SKM-1 treated with dmso at 0.1 percent for 144 hours (cell line): Measurements from ENCODE around the gene ECHDC3.

Experiments
- DNase-seq: peaks from one replicate; lab custom pipeline; 2025; ENCODE audit not compliant: unreplicated experiment; lab: John Stamatoyannopoulos, UW

ECHDC3 gene

DNA sequence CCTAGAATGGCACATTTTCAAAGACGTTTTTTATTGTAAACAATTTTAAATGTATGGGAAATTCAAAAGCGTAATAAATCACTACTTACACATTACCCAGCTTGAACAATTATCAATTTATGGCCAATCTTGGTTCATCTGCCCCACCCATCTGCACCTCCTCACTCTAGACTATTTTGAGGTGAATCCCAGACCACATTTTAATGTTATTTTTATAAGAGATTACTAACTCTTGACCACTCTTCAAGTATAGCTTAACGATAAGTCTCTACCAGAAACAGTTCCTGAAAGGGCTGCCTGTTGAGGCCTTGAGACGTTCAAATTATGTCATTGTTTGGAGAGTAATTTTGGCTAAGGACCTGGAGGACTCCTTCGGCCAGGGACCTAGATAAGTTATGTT, 33.2 kb downstream of the ECHDC3 start:
- DNase-seq, result no peak

DNA sequence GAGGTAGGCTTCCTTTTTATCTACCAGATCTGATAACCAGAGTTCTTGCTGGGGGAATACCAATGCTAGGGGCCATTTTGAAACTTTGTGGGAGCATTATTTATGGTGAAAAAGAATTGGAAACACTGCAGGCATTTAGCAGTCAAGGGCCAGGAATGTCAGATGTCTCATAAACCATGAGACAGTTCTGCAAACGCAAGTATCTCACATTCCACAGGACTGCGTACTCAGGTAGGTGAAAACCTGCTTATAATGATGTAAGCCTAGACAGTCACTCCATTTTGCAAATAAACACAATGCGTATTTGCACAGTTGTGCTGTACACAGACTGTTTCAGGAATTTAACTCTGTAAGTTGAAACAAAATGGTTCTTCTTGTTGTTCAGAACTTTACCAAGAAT, 33.9 kb downstream of the ECHDC3 start:
- DNase-seq, result no peak

DNA sequence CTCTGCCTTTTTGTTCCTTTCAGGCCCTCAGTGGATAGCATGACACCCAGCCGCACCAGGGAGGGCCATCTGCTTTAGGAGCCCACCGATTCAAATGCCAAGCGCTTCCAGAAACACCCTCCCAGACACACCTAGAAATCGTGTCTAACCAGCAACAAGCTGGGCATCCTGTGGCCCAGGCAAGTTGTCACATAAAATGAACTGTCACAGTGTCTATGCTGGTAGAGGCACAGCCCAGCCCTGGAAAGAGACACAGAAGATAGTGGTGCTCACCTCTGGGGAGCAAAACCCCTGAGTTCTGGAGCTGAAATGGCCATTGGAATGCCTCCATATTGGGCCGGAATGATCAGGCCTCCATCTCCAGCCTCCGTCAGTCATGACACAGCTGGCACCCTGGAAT, 38.9 kb downstream of the ECHDC3 start:
- DNase-seq, result no peak

DNA sequence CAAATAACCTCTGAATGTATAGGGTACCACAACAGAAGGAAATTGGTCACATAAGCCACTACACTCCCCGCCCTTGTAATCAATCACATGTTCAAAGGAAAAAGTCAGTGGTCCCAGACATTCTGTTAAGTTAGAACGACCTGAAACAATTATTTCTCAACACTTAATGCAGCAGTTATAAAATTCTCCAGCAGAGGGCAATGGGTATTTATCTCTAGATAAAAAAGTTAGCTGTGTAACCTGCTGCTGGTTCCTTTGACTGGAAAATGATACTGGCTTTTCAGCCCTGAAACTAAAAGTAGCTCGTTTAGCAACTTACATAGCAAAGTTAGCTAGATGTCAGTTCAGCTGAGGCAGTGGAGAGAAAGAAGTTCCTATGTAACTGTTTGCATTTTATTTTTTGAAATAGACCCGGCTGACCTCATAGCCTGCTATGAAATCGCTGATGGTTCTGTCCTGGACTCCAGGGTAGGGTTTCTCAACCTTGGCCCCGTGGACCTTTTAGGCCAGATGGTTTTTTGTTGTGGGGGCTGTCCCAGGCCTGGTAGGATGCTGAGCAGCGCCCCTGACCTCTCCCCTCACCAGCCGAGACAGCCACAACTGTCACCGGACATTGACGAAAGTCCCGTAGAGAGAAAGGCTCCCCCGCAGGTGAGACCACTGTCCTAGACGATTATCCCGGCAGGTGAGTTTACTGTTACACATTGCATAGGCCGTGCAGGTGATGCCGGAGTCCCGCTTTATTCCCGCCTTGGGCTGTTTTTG, 40.8 kb downstream of the ECHDC3 start:
- DNase-seq, result peak; percentile 34

DNA sequence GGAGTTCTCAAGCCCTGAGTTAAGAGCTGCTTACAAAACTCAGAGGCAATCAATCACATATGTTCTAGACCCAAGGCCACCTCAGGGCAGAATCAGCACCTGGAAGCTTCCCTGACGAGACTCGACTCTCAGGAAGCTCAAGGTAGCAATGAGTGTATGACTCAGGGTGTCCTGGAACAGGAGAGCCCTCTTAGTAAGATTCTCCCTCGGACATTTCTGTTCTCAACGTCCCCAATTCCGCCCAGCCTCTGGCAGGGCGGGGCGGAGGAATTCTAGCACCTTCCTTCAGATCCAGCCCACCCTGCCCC, 41.3 kb downstream of the ECHDC3 start:
- DNase-seq, result no peak

DNA sequence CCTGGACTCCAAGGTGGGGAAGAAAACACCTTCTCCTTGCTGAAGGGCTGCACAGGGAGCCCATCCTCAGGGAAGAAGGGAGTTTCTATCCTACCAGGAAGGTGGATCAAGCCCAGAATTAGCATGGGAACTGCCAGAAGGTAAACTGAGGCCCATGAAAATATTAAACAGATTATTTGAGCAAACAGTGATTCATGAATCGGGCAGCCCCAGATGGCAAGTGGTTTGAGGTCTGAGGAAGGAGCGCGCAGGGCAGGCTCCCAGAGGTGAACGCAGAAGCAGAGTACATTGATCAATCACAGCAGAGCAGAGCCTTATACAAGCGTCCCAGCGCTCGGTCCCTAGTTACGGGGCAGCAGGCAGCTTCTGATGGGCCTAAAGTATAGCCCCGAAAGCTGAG, 45.2 kb downstream of the ECHDC3 start:
- DNase-seq, result no peak

DNA sequence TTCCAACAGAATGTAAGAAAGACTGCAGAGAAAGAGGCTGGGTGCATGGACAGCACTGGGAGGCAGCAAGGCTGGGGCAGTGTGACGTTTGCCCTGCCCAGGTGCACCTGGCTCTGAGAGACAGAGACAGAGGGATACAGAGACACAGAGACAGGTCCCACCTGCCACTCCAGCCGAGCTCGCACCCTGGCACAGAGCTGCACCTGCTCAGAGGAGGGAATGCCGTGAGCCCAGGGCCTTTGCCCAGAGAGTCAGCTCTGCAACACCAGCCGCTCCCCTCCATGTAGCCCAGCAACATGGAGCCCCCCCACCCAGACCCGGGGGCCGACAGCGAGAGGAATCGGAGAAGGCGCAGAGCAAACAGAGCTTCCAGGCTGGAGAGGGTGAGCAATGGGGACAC, 45.7 kb downstream of the ECHDC3 start:
- no peak for DNase-seq

DNA sequence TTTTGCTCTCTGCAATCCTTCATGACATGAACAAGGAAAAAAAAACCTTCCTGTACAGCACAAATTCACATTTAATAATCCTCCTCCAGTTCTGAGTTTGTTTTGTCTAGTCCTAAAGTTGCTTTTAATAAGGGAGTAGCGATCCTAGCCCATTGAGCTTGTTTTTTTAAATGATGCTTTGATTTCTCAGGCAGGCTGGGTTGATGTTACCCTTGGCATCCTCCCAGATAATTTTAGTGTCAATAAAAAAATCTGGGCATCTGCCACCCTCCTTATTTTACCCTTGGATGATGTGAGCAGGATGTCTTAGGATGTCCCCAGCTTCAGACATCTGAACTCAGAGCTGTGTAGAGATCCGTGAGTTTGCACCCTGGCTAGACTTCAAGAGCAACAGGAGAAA, 47.1 kb downstream of the ECHDC3 start:
- DNase-seq, result no peak

DNA sequence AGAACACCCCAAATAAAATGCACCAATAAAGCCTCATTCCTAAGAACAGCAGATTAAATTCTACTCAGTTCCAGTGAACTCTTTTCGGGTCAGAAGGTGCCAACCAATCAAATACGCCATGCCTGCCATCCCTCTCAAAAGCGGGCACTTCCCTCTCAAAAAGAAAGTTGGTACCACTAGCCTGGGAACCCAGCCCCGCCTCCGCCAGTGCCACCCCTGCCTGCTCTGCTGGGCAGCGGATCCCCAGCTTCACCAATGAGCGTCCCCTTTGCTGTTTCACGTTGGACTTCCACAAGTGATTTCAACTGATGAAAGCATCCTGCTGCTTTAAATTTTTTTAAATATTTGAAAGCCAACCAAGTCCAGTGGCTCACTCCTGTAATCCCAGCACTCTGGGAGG, 47.8 kb downstream of the ECHDC3 start:
- DNase-seq, result no peak

DNA sequence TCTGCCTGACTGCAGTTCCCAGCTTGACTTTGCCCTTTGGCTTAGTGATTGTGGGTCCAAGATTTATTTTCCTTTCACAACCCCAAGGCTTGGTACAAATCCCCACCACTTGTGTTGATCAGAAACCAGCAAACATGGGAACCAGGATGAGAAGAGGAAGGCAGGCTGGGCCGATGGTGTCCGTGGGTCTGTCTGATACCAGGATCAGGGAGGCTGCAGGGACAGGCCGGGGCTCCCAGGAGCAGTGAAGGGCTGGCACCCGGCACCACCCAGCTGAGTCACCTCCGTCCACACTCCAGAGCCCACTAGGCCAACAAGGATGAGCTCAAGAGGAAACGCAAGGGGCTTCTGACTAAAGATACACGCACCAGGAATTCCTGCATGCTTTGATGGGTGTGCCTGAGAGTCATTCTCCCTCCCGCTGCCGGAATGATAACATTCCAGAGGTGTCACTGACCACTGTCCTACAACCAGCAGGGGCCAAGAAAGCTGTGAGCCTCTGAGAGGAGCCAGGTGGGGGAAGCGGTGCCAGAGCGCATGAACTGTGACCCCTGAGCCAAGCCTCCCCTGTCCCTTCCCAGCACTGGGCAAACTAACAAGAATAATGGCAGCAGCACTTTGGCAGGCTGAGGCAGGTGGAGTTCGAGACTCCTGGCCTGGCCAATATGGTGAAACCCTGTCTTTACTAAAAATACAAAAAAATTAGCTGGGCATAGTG, 51.7 kb downstream of the ECHDC3 start:
- no peak for DNase-seq

DNA sequence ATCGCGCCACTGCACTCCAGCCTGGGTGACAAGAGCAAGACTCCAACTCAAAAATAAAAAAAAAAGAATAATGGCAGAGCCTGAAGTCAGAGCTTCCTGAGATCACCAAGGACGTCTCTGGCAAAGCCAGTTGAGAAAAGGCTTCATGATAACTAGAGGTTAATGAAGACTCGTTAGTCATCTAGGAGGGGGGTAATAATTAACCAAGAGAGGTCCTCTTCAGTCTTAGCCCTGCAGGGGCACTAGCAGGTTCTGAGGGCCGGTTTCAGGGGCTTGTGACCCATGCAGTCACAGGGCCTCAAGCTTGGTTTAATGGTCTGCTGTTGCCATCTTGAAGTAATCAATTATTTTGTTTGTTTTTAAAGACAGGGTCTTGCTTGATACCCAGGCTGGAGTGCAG, 52.4 kb downstream of the ECHDC3 start:
- no peak for DNase-seq

DNA sequence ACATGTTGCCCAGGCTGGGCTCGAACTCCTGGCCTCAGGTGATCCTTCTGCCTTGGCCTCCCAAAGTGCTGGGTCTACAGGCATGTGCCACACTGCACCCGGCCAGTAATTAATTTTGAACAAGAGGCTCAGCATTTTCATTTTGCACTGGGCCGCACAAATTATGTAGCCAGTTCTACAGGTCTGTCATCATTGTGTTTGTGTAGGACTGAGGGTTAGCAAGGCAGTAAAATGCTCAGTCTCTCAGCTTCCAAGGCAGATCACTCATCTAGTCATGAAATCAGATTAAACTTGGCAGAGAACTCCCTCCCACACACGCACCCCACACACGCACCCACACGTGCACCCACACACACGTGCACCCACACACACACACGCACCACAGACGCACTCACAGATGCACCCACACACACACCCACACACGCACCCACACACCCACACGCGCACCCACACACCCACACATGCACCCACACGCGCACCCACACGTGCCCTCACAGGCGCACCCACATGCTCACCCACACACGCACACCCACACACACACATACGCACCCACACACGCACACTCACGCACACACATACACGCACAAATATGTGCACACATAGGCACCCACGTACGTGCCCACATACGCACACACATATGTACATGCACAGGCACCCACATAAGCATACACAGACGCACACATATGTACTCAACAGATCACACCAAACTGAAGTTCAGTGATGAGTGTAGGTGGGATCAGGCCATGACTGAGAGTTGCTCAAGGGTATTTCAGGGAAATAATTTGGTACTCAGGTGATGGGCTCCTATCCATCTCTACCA, 53.1 kb downstream of the ECHDC3 start:
- DNase-seq, result no peak

DNA sequence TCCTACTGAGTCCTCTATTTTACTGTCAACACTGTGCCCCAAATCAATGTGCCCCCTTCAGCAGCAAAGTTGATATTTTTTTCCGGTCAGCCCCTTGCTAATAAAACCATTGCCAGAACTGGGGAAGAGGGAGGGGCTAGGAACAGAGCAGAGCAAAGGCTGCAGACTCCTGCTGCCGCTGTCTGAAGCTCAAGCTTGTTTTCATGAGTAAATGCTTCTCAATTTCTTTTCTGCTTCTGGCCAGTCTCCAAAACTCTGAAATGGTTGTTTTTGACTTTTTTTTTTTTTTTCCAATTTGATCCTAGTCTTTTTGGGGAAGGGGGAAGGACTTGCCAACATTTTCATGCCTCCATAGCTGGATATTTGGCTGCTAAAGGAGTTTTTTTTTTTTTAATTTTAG, 54.3 kb downstream of the ECHDC3 start:
- no peak for DNase-seq

DNA sequence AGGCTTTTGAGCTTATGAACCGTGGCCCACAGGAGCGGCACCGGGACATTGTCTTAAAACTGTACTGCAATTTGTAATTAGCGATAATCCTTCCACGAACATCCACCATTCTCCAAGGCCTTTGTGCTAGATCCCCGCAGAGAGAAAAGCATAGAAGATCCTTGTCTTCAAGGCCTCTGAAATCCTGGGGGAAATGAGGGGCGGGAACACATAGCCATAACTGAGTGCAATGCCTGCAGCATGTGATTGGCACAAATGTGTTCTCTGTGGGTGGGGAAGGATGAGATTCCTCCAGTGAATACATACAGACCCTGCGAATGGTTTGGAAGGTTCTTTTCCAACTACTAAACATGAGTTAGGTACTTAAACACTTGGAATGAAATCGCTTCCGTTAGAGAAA, 55.1 kb downstream of the ECHDC3 start:
- DNase-seq, result no peak

DNA sequence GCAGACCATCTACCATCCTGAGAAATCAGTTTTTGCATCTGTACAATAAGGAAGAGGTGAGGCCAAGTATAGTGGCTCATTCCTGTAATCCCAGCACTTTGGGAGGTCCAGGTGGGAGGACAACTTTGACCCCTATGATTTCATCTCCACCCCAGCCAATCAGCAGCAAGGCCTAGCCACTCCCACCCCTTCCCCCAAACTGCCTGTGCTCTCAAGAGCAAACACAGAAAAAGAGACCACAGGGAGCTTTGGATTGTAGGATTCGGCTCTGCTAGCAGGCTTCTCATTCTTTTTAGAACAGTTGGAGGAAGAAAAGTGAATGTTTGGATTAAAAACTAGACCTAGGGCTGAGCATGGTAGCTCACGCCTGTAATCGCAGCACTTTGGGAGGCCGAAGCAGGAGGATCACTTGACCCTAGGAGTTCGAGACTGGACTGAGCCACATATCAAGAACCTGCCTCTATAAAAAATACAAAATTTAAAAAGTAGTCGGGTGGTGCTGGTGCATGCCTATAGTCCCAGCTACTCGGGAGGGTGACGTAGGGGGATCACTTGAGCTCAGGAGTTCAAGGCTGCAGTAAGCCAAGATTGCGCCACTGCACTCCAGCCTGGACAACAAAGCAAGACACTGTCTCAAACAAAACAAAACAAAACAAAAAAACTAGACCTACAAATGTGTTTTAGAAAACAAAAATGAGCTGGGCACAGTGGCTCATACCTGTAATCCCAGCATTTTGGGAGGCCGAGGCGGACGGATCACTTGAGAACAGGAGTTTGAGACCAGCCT, 55.9 kb downstream of the ECHDC3 start:
- no peak for DNase-seq

DNA sequence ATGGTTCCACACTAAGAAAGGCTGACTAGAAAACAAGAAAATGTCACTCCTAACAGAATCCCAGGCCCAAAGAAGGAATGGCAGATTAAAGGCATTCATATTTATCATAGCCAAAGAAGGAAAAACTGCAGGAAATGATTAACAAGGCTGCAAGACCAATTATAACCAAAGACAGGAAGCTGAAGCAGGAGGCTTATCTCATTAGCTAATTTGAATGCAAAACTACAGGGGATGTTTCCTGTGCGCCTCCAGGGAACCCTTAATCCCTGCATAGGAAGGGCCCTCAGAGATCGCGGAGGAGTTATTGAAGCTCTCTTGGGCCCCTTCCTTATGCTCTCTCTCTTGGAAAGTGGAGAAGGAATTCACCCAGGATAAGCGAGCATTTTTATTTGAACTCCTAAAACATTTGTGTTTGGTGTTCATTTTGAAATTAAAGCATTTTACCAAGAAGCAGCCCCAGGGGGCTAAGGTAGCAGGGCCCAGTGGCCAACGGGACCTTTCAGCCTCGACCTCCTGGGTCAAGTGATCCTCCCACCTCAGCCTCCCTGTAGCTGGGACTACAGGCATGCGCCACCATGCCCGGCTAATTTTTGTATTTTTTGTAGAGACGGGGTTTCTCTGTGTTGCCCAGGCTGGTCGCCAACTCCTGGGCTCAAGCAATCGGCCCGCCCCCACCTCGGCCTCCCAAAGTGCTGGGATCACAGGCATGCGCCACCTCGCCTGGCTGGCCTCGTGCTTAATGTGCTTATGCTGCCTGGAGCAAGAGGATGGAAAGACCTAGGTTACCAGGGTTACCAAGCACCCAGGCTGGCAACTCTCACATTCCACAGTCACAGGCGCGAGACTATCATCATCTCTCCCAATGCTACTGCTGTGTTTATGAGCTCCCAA, 56.9 kb downstream of the ECHDC3 start:
- no peak for DNase-seq

DNA sequence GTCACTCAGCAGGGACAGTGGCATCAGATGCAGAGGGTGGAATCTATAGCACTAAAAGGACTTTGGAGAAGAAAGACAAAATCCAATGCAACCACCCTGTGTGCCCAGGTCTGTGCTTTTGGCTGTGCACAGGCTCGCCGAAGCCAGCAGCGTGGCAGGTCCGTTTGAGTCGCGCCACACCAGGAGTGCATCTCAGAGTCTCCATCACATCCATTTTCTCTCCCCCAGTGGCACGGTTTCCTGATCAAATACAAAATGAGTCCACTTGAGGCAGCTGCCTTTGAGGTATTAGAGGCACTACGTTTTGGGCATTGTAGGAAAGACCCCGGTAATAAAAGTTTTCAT, 57.5 kb downstream of the ECHDC3 start:
- DNase-seq, result no peak

DNA sequence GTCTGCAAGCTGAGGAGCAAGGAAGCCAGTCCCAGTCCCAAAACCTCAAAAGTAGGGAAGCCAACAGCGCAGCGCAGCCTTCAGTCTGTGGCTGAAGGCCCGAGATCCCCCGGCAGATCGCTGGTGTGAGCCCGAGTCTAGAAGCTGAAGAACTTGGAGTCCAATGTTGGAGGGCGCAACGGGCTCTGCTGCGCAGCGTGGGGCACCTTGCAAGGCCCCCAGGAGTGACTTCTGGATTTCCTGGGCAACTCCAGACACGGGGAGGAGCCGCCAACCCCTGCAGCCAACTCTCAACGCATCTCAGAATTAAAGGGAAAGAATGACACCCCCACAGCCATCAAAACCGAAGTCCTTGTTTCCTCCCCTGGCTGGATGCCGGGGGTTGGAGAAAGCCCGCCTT, 62.2 kb downstream of the ECHDC3 start:
- no peak for DNase-seq

DNA sequence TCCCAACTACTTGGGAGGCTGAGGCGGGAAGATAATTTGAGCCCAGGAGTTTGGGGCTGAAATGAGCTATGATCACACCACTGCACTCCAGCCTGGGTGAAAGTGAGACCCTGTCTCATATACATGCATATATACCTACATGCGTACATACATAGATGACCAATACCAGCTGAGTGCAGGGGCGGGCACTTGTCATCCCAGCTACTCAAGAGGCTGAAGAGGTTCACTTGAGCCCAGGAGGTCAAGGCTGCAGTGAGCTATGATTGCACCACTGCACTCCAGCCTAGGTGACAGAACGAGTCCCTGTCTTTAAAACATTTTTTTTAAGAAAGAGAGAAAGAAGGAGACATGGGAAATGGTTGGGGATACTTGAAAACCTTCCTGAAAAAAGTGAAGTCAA, 63.6 kb downstream of the ECHDC3 start:
- DNase-seq, result no peak

DNA sequence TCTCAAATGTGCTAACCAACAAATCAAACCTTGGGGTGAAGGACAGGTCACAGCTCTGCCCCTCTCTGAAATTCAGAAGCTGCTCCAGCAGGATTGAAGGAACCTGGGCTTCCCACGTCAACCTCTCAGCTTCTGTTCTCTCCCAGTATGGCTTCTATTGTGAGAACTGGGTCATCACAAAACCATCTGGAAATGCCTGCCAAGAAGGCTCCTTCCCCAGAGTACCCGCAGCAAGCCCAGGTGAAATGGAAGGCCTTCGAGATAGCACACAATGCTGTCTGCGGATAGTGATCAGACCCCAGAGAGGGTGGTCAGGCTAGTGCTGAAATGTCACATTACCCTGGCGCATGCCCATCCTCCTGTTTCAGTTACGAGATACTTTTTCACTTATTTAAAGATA, 64.5 kb downstream of the ECHDC3 start:
- DNase-seq, result no peak

DNA sequence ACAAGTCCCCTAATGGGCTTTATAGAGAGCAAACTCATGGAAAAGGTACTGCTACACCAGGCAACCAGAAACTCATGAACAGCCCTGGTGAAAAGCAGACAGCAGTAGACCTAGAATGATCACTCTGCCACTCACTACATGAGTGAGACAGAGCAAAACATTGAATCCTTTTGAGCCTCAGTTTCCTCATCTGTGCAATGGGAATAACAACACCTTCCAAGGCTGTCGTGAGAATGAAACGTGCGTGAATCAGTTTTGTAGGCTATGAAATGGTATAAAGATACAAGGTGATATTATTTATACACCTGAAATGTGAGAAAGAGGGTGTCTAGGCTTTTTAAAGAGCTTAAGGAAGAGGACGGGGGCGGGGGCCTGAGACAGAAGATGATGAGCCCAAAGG, 66.6 kb downstream of the ECHDC3 start:
- DNase-seq, result no peak
